ENCODE data around the gene DMBT1.

DNA sequence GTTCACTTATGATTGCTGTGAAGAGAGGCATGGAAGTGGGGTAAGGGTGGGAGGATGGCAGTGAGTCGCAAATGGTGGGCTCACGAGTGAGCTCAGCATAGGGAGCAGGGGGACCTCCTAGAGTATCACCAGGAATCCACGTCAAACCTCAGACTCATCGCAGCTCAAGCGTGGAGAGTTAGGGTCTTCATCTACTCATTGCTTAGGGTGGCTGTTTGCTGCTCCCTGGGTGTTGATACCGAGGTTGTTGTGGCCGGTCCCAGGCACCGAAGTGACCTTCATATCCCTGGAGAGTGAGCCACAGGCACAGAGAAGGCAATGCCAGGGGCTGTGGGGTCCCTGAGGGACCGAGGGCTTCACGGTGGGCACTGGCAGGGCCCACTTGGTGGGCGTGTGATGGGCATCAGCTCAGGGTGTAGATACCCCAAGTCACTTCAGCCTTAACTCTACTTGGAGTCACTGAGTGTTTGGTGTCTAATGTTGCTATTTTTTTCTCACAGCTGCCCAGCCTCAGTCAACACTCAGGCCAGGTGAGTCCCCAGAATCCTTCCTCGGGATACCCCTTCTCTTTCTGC lies 16.8 kb downstream of the DMBT1 start:
- no peak for TF ChIP-seq FOXM1 (IDR thresholded peaks at IDR 0.05; ENCODE audit: borderline replicate concordance)
- no peak for TF ChIP-seq ZNF384 (IDR thresholded peaks at IDR 0.05)
- TF ChIP-seq ARNT (IDR thresholded peaks at IDR 0.05), result no peak
- TF ChIP-seq FOXK2 (IDR thresholded peaks at IDR 0.05), result no peak
- TF ChIP-seq, protein P1, sequence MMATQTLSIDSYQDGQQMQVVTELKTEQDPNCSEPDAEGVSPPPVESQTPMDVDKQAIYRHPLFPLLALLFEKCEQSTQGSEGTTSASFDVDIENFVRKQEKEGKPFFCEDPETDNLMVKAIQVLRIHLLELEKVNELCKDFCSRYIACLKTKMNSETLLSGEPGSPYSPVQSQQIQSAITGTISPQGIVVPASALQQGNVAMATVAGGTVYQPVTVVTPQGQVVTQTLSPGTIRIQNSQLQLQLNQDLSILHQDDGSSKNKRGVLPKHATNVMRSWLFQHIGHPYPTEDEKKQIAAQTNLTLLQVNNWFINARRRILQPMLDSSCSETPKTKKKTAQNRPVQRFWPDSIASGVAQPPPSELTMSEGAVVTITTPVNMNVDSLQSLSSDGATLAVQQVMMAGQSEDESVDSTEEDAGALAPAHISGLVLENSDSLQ (IDR thresholded peaks at IDR 0.05), result no peak
- no peak for TF ChIP-seq NFRKB (IDR thresholded peaks at IDR 0.05)
- TF ChIP-seq FOXA1 (IDR thresholded peaks at IDR 0.05), result no peak
- no peak for TF ChIP-seq HDGF (IDR thresholded peaks at IDR 0.05; ENCODE audit: borderline replicate concordance)

Data from HEK293T (cell line).